ENCODE results near the gene SLC34A1.
"Not testable (repeated sequence)": the region's sequence is repeated elsewhere in the genome, so short reads cannot be mapped to it uniquely, and the experiment has no call there.

The SLC34A1 gene

DNA sequence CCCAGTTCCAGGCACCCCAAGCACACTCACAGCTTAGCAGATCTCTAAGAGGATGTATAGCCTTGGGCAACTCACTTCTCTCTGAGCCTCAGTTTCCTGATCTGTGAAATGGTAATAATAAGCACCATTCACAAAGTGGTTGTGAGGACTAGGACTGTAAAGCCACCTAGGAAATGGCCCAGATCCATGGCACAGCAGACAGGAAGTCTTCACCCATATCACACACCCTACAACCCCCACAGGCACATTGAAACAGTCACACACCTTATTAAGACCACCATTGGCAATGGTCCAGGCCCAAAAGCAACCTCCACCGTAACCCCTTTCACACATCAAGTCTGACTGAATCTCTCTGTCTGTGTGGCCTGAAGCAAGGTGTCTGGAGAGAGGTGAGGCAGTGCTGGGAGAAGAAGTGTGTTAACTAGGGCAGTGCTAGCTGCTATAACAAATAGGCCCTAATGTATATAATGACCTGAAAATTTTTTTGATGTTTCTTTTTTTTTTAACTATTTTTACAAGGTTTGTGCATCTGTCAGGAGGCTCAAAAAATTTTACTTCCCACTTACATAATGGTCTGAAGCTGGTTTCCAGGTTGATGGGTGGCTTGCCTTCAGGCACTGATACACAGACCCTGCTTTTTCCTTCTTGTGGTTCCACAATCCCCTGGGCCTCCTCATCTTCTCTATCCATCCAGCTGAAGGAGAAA, 28.9 kb upstream of the SLC34A1 start:
- no peak for DNase-seq

DNA sequence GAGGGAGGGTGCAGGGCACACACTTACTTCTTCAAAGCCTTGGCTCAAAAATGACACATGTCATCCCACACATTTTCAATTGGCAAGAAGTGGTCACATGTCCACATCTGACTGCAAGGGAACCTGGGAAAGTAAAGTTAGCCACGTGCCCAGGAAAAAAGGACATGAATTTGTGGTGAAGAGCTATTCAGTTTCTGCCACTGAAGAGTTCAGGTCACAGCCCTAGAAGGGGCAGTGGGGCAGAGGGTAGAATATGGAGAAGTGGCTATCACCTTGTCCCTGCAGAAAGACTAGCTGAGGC, 28.4 kb upstream of the SLC34A1 start:
- peak; percentile 40 for DNase-seq

DNA sequence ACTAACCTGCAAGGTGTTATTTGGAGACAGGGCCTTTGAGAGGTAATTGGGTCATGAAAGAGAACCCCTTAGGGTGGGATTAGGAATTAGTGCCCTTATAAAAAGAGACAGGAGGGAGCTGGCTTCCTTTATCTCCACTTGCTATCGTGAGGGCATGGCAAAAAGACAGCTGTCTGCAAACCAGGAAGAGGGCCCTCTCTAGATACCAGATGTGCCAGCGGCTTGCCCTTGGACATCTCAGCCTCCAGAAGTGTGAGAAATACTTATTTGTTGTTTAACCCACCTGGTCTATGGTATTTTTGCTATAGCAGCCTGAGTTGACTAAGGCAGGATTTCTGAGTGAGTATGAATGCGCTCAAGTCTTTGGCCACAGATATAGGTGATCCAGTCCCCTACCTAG, 27.5 kb upstream of the SLC34A1 start:
- DNase-seq = peak; percentile 75

DNA sequence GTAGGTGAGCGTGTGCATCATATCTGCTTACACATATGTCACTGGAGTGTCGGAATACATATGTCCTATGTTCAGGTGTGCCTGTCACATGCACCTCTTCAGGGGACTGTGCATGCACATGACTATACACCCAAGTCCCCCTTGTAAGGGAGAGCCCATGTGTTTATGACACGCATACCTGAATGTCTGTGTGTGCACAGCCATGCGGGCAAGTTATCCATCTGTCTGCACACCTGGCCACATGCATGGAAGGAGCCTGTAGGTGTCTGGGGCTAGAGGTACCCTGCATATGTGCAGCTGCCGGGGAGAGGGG, 27.1 kb upstream of the SLC34A1 start:
- DNase-seq = no peak

DNA sequence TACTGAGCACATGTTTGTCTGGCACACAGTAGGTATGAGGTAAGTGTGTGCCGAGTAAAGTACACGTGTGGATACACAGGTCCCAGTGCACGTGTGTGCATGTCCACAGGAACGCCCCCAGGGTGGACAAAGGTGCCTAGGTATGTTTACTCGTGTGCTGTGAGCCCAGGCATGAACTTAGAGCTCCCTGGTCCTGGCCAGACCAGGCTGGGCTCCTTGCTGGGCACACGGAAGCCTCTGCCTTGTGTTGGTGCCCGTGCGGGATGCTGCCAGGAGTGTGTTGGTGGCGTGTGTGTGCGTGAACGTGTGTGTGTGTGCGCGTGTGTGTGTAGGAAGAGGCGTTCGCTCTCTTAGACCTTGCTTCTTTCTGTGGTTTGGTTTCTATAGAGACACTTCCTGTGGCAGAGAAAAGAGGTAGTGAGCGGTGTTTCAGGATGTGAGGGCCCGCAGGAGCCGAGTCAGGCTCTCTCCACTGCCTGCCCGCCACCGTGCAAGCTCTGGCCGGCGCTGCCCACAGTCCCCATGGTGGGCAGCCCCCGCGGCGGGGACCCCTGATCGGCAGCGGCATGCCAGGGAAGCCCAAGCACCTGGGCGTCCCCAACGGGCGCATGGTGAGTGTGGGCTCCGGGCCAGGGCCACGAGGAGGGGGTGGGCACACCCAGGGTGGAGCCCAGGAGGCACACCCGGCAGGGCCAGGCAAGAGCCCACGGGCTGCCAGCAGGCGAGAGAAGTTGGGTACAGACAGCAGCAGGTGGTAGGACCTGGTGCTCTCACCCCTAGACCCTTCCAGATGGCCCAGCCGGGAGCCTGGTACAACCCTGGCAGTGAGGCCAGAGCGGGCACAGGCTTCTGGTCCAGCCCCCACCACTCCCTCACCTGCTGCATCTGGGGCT, 26.5 kb upstream of the SLC34A1 start, which contains the start of gene RGS14:
RGS14 (plus strand) TSS at position 466 of the 893 bp plus-strand sequence; CDS start at position 567, 101 bp downstream.
- peak; percentile 97 for DNase-seq

GRCh38 chr5:177358370-177358819, 25.8 kb upstream of the SLC34A1 start:
- DNase-seq = peak; percentile 45

- DNase-seq = no peak
Observed at GRCh38 chr5:177359451-177359851, 24.8 kb upstream of the SLC34A1 start.

- DNase-seq = no peak
Observed at GRCh38 chr5:177359860-177360259, 24.4 kb upstream of the SLC34A1 start.

DNA sequence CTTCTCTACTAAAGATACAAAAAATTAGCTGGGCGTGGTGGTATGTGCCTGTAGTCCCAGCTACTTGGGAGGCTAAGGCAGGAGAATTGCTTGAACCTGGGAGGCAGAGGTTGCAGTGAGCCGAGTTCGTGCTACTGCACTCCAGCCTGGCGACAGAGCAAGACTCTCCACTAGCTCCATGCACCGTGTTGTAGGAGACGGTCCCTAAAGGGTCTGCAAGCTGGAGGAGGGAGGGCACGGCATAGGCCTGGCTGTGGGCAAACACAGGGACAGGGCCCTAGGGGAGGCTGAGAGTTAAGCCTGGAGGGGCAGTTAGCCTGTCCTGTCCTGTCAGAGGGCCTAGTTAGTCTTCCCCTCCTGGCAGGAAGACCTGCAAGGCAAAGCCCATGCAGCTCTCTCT, 23.5 kb upstream of the SLC34A1 start:
- DNase-seq = not testable (repeated sequence)

DNA sequence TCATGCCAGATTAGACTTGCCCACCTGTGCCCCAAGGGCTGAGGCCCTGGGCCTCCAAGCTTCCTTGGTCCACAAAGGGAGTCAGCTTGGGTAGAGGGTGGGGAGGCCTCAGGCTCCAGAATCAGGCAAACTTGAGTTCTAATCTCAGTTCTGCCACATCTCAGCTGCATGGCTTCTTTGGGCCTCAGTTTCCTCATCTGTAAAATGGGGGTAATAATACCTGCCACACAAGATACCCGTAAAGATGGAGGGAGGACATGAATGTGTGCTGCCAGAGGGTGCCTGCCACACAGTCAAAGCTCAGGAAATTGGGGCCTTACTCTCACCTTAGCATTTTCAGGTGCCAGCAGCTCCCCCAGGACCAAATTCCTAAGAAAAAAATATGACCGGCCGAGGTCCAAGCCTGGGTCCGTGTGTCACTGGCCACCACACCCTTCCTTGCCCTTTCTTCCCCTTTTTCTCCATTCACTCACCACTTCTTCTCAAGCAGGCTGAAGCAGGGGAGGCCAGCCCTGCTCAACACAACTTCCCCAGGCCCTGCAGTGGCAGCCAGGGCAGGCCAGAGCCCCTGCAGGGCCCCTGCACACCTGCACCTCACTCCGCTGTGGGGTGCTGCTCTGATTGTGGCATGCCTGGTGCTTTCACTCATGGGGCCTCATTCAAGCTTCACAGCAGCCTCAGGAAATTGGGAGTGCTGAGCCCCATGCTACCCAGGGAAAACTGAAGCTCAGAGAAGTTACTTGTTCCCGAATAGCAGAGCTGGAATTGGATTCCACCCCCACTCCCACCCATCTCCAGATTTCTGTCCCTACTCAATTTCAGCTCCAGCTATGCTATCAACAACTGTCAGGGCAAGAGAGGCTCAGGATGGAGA, 22.6 kb upstream of the SLC34A1 start:
- DNase-seq = peak; percentile 71

GRCh38 chr5:177362292-177362609, 22.0 kb upstream of the SLC34A1 start:
- no peak for DNase-seq

- DNase-seq = peak; percentile 81
Observed at GRCh38 chr5:177362610-177363507, 21.4 kb upstream of the SLC34A1 start.

- DNase-seq = no peak
Observed at GRCh38 chr5:177363565-177363964, 20.7 kb upstream of the SLC34A1 start.

- DNase-seq = no peak
Observed at GRCh38 chr5:177364159-177364962, 19.9 kb upstream of the SLC34A1 start.

DNA sequence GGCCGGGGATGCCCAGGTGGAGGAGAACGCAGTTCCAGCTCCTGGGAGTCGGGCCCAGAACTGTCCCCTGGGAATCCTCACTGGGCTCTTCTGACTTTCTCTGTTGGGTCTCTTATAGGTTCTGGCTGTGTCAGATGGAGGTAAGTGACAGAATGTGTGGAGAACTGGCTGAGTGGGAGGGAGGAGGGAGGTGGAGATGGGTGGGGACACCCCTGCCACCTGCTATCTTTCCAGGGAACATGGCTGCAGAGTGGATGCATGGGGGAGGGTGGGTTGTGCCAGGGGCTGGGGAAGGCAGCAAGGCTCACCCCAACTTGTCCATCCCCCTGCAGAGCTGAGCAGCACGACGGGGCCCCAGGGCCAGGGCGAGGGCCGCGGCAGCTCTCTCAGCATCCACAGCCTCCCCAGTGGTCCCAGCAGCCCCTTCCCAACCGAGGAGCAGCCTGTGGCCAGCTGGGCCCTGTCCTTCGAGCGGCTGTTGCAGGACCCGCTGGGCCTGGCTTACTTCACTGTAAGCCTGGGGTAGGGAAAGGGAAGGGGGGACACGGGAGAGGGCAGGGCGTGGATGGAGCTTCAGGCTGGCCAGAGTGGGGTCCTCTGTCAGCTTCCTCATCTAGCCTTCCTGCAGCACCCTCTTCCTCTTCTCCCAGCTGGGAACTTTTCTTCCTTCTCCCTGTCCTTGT, 18.2 kb upstream of the SLC34A1 start:
- DNase-seq = no peak

- peak; percentile 75 for DNase-seq
Observed at GRCh38 chr5:177366528-177367322, 17.5 kb upstream of the SLC34A1 start.

DNA sequence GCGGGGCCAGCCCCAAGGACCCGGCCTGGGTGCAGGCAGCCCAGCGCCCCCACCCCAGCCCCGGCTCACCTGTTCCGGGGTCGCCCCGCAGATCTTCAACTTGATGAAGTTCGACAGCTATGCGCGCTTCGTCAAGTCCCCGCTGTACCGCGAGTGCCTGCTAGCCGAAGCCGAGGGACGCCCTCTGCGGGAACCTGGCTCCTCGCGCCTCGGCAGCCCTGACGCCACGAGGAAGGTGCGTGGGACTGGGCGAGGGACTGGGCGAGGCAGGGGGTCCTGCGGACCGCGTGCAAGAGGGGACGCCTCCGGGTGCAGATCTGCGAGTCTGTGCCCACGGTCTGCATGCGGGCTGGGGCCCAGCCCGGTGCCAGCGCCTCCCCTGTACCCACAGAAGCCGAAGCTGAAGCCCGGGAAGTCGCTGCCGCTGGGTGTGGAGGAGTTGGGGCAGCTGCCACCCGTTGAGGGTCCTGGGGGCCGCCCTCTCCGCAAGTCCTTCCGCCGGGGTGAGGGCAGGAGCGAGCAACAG, 16.8 kb upstream of the SLC34A1 start:
- no peak for DNase-seq

DNA sequence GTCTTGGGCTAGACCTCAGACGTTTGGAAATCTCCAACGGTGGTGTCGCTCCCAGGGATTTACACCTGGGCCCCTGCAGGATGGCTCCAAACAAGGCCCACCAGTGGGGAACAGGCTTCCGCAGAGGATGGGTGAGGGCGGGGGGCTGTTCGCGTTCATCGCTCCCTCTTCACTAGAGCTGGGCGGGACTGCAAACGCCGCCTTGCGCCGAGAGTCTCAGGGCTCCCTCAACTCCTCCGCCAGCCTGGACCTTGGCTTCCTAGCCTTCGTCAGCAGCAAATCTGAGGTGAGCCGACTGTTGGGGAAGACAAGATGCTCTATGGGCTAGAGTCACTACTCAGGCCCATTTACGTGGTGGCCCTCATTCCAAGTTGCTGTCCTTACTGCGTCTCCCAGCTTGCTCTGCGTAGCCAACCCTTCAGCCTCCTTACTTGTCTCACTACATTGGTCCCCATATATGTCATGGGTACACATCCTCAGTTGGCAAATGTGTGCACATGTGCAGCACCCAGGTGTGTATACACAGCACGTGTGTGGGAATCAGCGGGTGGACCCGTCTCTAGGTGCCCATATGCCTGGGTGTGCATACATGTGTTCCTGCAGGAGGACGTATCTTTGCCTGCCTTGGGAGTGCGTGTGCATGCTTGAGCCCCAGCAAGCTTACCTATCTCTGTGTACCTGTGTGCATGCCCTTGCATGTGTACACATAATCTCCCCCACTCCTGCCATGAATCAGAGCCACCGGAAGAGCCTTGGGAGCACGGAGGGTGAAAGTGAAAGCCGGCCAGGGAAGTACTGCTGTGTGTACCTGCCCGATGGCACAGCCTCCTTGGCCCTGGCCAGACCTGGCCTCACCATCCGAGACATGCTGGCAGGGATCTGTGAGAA, 16.0 kb upstream of the SLC34A1 start:
- no peak for DNase-seq

Measured in hematopoietic multipotent progenitor cell treated with erythropoietin and hydrocortisone succinate and interleukin-3 and kit ligand, for 4 days (in vitro differentiated cells).